Endothelial cell of umbilical vein (primary cell): ENCODE results near the gene DMTF1. TPM values are rescaled to one million over a fixed set of nuclear protein-coding genes. Genes with fewer than 3 reads are reported as not detected.
A peak's percentile ranks its signal among the peaks of the same experiment; 100 is the strongest.

ENCODE experiments used
- BruUV-seq: library from RNA; stranded (reverse); fragments of 400-500 nt; replicated peaks from 2 replicates; lab custom pipeline; 2021; lab: Mats Ljungman, UMichigan
- CTCF ChIA-PET: fragments of 300-600, 350-600 bp; sonication (Branson Sonifier 250); formaldehyde crosslinking; loops from one replicate; lab custom pipeline; 2021; ENCODE audit warnings: antibody characterized with exemption, inconsistent platforms; lab: Charles Lee
- POLR2A ChIA-PET: fragments of 300-600, 350-600 bp; sonication (Branson Sonifier 250); formaldehyde crosslinking; loops from one replicate; lab custom pipeline; 2021; ENCODE audit warnings: antibody characterized with exemption, inconsistent platforms; lab: Charles Lee
- DNase-seq: peaks from one replicate; pipeline ENCODE4 v3.0.0-alpha.2; 2011; ENCODE audit warnings: low read depth, low spot score
- FAIRE-seq: peaks from 2 replicates; lab custom pipeline; 2011; peaks lifted over from hg19 to GRCh38; lab: Jason Lieb, UNC
- H2AFZ ChIP-seq: 2 replicates; pipeline ENCODE4 v1.6.0; 2012; ENCODE audit warnings: low read depth, low read length, control low read depth, inconsistent platforms
- H3K27ac ChIP-seq: 2 replicates; pipeline ENCODE4 v1.5.1; 2011; ENCODE audit warnings: low read depth, mild to moderate bottlenecking, control low read depth, low read length, moderate library complexity; ENCODE audit not compliant: insufficient read depth
- H3K27me3 ChIP-seq, 2 experiments: 2 replicates each; pipeline versions ENCODE4 v1.6.0 to v1.6.1; 2011; ENCODE audit warnings: low read length in 2 of 2, mixed read lengths in 1 of 2; ENCODE audit not compliant: control insufficient read depth in 2 of 2, insufficient read depth in 2 of 2
- H3K36me3 ChIP-seq, 2 experiments: 2 replicates in 1 of 2; 3 replicates in 1 of 2; pipeline ENCODE4 v1.5.1; 2011; ENCODE audit warnings: low read length in 2 of 2, mild to moderate bottlenecking in 1 of 2, moderate library complexity in 1 of 2; ENCODE audit not compliant: control insufficient read depth in 2 of 2, insufficient read depth in 2 of 2; ENCODE audit errors: extremely low read depth in 1 of 2
- H3K4me1 ChIP-seq: 3 replicates; pipeline ENCODE4 v1.5.1; 2011; ENCODE audit warnings: mild to moderate bottlenecking, low read length; ENCODE audit not compliant: control insufficient read depth, insufficient read depth; ENCODE audit errors: extremely low read depth
- H3K4me2 ChIP-seq: 2 replicates; pipeline ENCODE4 v1.6.1; 2011; ENCODE audit warnings: low read length, control low read depth, mixed read lengths; ENCODE audit not compliant: insufficient read depth
- H3K4me3 ChIP-seq, 3 experiments: fragments of 200-600 bp in 1 of 3; sonication (generic), shearing (Covaris generic) in 1 of 3; replicated peaks in 1 of 3; 2 replicates each; pipeline ENCODE4 v1.5.1; 2011 to 2016; ENCODE audit warnings: control low read depth in 3 of 3, low read length in 3 of 3, mild to moderate bottlenecking in 2 of 3, inconsistent platforms in 1 of 3, low read depth in 1 of 3, moderate library complexity in 1 of 3; ENCODE audit not compliant: insufficient read depth in 1 of 3
- H3K79me2 ChIP-seq: 2 replicates; pipeline ENCODE4 v1.6.0; 2012; ENCODE audit warnings: low read length, inconsistent platforms; ENCODE audit not compliant: control insufficient read depth, insufficient read depth
- H3K9ac ChIP-seq: replicated peaks from 2 replicates; pipeline ENCODE3; 2011; ENCODE audit warnings: low read length, control low read depth; ENCODE audit not compliant: insufficient read depth; ENCODE audit errors: extremely low read depth
- H3K9me1 ChIP-seq: replicated peaks from 3 replicates; pipeline ENCODE4 v1.6.0; 2011; ENCODE audit warnings: mild to moderate bottlenecking, low read length; ENCODE audit not compliant: control insufficient read depth, insufficient read depth; ENCODE audit errors: extremely low read depth
- H3K9me3 ChIP-seq: replicated peaks from 2 replicates; pipeline ENCODE4 v1.5.1; 2012; ENCODE audit warnings: low read length, inconsistent platforms; ENCODE audit not compliant: control insufficient read depth, insufficient read depth
- H4K20me1 ChIP-seq: replicated peaks from 2 replicates; pipeline ENCODE3; 2011; ENCODE audit warnings: mild to moderate bottlenecking, low read length; ENCODE audit not compliant: control insufficient read depth, insufficient read depth; ENCODE audit errors: extremely low read depth
- EZH2 ChIP-seq: IDR thresholded peaks from 2 replicates; pipeline ENCODE4 v1.6.1; 2012; ENCODE audit warnings: borderline replicate concordance, low read depth, mild to moderate bottlenecking, moderate library complexity, low read length, inconsistent platforms; ENCODE audit not compliant: severe bottlenecking
- FOS ChIP-seq: IDR thresholded peaks from 2 replicates; pipeline ENCODE4 v1.6.1; 2011; ENCODE audit warnings: mild to moderate bottlenecking, low read length, moderate library complexity, borderline replicate concordance; ENCODE audit not compliant: insufficient read depth
- GATA2 ChIP-seq: IDR thresholded peaks from 2 replicates; pipeline ENCODE4 v1.7.0; 2011; ENCODE audit warnings: low read depth, mild to moderate bottlenecking, moderate library complexity, mixed read lengths, low read length; ENCODE audit not compliant: insufficient read length, insufficient read depth
- JUN ChIP-seq: IDR thresholded peaks from 2 replicates; pipeline ENCODE4 v1.6.1; 2011; ENCODE audit warnings: borderline replicate concordance, low read depth; ENCODE audit not compliant: insufficient read length, insufficient read depth
- MYC ChIP-seq: IDR thresholded peaks from one replicate; pipeline ENCODE4 v1.6.1; 2011; ENCODE audit warnings: mild to moderate bottlenecking, low read depth, low read length
- POLR2A ChIP-seq: IDR thresholded peaks from 2 replicates; pipeline ENCODE4 v1.6.1; 2012; ENCODE audit warnings: low read depth, mild to moderate bottlenecking, control low read depth, low read length
- POLR2AphosphoS5 ChIP-seq: IDR thresholded peaks from 2 replicates; pipeline ENCODE4 v1.6.1; 2012; ENCODE audit warnings: low read depth, mild to moderate bottlenecking, control low read depth, low read length, moderate library complexity; ENCODE audit not compliant: insufficient read depth
- dilution Hi-C: fragments of 300-500 bp; cut with MboI; formaldehyde crosslinking; loops from one replicate; pipeline ENCODE4 v1.15.0; 2019; ENCODE audit warnings: low sequenced_read_pairs; ENCODE audit not compliant: extremely low pct_ligation_motif_present
- intact Hi-C: fragments of 100-400 bp; cut with micrococcal nuclease; formaldehyde crosslinking; loops from one replicate; pipeline ENCODE4 v1.10.0; 2022
- polyA plus RNA-seq, 4 experiments: library from polyadenylated mRNA; depleted of rRNA in 3 of 4; stranded (reverse) in 3 of 4; unstranded in 1 of 4; fragments of >200 nt; gene quantifications; 2 replicates each; pipeline versions ENCODE4 v1.2.1 to v1.2.3, GENCODE V29; 2011 to 2012; ENCODE audit warnings: missing spikeins in 1 of 4
- total RNA-seq: library from RNA; stranded (reverse); gene quantifications from 2 replicates; pipeline ENCODE4 v1.2.3, GENCODE V29; 2021
- TF ChIP-seq, protein P1 (sequence below): IDR thresholded peaks from 2 replicates; pipeline ENCODE4 v1.6.1; 2011; ENCODE audit not compliant: insufficient read depth, insufficient read length
- TF ChIP-seq, protein P2 (sequence below), 2 donors: IDR thresholded peaks; 1 replicate in 1 of 2; 2 replicates in 1 of 2; pipeline ENCODE4 v1.5.1; 2011; ENCODE audit warnings: low read length in 2 of 2, mild to moderate bottlenecking in 2 of 2, moderate library complexity in 2 of 2, control low read depth in 1 of 2, inconsistent platforms in 1 of 2, low read depth in 1 of 2; ENCODE audit not compliant: insufficient read depth in 1 of 2; ENCODE audit errors: extremely low read depth in 1 of 2

Gene DMTF1
- total and polyA plus RNA-seq, 2 donors (not counting 3 experiments of a cell fraction or from before 2014, with no cell fraction given): 78.5 to 100.0 TPM

DNA sequence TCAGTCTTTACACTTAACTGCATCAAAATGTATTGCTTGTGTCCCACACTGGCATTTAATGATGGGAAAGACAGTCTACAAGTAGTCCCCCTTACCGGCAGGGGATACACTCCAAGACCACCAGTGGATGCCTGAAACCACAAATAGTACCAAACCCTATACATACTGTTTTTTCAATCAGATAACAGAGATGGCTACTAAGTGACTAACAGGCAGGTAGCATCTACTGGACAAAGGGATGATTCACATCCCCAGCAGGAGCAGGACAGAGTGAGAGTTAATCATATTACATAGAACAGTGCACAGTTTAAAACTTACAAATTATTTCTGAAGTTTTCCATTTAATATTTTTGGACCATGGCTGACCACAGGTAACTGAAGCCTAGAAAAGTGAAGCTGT is 54.1 kb downstream of the DMTF1 start:
- no peak overlapping the region for H2AFZ ChIP-seq
- peaks cover 0 to 2% of the 10 kb centered on the region in 2 experiments for H3K36me3 ChIP-seq
- FAIRE-seq (no peak), DNase-seq (no peak)
- H3K27ac ChIP-seq: no peak overlapping the region
- dilution Hi-C loops: no loop called here
- H3K4me3 ChIP-seq: no peak overlapping the region
- peaks cover 54% of the 10 kb centered on the region for H3K79me2 ChIP-seq
- H3K9ac ChIP-seq: no peak overlapping the region
- H3K9me3 ChIP-seq: no peaks in the 10 kb centered on the region
- no TSS peak for BruUV-seq
- ChIA-PET POLR2A (no interaction called here), CTCF (interaction anchor here (2.1 kb wide), 1 partner anchor 10 kb away, joined by 6 read pairs; no protein-coding TSS in a partner anchor)
- intact Hi-C loops: no loop called here
- H4K20me1 ChIP-seq: no peaks in the 10 kb centered on the region
- TF ChIP-seq POLR2A (no peak), GATA2 (peak; percentile 54), FOS (peak; percentile 37)
- no peaks in the 10 kb centered on the region for H3K27me3 ChIP-seq
- no peaks in the 10 kb centered on the region for H3K9me1 ChIP-seq
- H3K4me2 ChIP-seq: no peak overlapping the region
- no peaks in the 10 kb centered on the region for H3K4me1 ChIP-seq

DNA sequence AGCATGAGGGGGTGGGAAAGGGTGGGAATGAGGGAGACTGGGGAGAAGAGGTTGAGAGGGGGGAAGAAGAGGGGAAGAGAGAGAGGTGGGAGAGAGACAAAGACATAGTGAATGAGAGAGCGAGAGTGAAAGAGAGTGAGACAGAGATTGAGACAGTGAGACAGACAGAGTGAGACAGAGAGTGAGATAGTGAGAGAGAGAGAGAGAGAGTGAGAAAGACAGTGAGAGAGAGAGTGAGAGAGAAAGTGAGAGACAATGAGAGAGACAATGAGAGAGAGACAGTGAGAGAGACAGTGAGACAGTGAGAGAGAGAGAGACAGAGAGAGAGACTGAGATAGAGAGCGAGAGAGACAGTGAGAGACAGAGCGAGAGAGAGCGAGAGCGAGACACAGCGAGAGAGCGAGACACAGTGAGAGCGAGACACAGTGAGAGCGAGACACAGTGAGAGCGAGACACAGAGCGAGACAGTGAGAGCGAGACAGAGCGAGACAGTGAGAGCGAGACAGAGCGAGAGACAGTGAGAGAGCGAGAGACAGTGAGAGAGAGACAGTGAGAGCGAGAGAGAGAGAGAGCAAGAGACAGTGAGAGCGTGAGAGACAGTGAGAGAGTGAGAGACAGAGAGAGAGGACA is 57.2 kb downstream of the DMTF1 start:
- ChIA-PET CTCF (no interaction called here), POLR2A (interaction anchor here (0.8 kb wide), 1 partner anchor 8 kb away, joined by 12 read pairs; no protein-coding TSS in a partner anchor)
- Histone ChIP-seq H2AFZ (no peak overlapping the region), H3K4me3 (no peak overlapping the region), H3K27ac (no peak overlapping the region), H3K9ac (no peak overlapping the region), H3K36me3 (peaks cover 0 to 2% of the 10 kb centered on the region in 2 experiments), H3K4me2 (no peak overlapping the region), H3K27me3 (no peaks in the 10 kb centered on the region), H3K9me3 (no peaks in the 10 kb centered on the region), H3K79me2 (peaks cover 59% of the 10 kb centered on the region), H4K20me1 (no peaks in the 10 kb centered on the region), H3K9me1 (no peaks in the 10 kb centered on the region), H3K4me1 (no peaks in the 10 kb centered on the region)
- BruUV-seq: no TSS peak
- intact Hi-C loops: no loop called here
- TF ChIP-seq JUN (no peak), MYC (no peak), POLR2AphosphoS5 (no peak), POLR2A (no peak), EZH2 (no peak), FOS (no peak), GATA2 (no peak)
- TF ChIP-seq, protein P1, sequence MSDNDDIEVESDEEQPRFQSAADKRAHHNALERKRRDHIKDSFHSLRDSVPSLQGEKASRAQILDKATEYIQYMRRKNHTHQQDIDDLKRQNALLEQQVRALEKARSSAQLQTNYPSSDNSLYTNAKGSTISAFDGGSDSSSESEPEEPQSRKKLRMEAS: no peak
- TF ChIP-seq, protein P2, sequence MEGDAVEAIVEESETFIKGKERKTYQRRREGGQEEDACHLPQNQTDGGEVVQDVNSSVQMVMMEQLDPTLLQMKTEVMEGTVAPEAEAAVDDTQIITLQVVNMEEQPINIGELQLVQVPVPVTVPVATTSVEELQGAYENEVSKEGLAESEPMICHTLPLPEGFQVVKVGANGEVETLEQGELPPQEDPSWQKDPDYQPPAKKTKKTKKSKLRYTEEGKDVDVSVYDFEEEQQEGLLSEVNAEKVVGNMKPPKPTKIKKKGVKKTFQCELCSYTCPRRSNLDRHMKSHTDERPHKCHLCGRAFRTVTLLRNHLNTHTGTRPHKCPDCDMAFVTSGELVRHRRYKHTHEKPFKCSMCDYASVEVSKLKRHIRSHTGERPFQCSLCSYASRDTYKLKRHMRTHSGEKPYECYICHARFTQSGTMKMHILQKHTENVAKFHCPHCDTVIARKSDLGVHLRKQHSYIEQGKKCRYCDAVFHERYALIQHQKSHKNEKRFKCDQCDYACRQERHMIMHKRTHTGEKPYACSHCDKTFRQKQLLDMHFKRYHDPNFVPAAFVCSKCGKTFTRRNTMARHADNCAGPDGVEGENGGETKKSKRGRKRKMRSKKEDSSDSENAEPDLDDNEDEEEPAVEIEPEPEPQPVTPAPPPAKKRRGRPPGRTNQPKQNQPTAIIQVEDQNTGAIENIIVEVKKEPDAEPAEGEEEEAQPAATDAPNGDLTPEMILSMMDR (IDR thresholded peaks at IDR 0.05; ENCODE audit: extremely low read depth in 1 of 2, insufficient read depth in 1 of 2, low read depth in 1 of 2, low read length in 2 of 2): no peak
- DNase-seq: no peak
- no peak for FAIRE-seq
- dilution Hi-C loops: no loop called here
